NCI-H526 (cell line): ENCODE results near the gene TAGLN2.
A peak's percentile ranks its signal among the peaks of the same experiment; 100 is the strongest.
"Not testable (repeated sequence)": the region's sequence is repeated elsewhere in the genome, so short reads cannot be mapped to it uniquely, and the experiment has no call there.

Source experiments
- DNase-seq, 2 experiments: peaks; one replicate each; lab custom pipeline; 2025; lab: John Stamatoyannopoulos, UW

Gene TAGLN2

DNA sequence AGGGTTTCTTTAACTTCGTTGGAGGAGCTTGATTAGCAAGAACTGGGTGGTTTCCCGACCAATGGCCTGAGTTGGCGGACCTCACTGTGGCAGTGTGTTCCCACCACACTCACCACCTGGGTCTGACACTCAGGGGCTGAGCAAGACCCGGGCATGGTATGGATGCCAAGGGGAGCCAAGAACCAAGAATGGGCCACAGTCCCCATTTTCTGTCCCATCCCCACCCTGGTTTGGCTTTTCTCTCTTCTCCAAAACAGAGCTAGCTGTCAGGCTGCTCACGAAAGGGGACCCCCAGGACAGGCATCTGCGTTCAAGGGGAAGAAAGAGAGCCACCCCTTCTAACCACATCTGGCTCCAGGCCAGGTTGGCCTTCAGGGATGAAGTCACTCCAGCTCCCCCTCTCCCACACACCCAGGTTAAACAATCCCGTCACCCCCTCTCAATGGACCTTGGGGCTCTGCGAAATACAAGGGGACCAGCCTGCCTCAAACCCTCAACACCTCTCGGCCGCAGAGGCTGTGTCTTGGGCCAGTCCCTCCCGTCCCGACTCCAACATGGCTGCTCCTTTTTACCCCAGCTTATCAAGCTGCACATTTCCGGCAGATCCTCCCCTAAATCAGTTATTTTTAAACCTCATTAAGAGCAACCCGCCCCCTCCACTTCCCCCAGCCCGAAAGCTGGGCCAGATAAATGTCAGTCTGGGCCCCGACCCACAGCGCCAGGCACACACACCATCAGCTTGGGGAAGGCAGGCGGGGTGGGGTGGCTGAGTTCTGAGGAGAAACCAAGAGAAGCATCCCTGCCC is 3.4 kb downstream of the TAGLN2 start:
- no peak for DNase-seq

DNA sequence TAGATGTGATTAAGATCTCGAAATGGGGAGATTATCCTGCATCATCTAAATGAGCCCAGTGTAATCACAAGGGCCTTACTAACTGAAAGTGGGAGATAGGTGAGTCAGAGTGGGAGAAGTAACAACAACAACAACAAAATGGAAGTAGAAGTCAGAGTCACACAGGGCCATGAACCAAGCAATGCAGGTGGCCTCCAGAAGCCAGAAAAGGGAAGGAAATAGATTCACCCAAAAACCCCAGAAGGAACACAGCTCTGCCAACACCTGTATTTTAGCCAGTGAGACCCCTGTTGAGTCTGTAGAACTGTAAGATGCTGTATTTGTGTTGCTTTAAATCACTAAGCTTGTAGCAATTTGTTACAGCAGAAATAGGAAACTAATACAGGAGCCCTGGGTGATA is 4.1 kb downstream of the TAGLN2 start:
- no peak for DNase-seq

GRCh38 chr1:159920651-159921050 is 4.7 kb downstream of the TAGLN2 start:
- no peak for DNase-seq

DNA sequence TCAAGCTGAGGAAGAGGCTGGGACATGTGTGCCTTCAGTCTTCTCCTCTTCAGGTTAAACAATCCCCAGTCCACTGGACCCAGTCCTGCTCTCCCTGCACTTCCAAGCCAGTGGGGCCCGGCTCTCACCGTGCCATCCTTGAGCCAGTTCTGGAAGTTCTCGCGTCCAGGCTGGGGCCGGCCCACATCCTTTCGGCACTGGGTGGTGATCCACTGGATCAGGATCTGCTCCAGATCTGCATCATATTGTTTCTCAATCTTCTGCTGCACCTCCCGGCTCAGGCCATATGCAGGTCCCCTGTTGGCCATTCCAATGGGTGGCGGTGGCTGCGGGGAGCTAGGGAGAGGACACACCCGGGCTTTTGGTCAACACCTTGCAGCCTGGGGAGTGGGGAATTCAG is 5.1 kb downstream of the TAGLN2 start:
- no peak for DNase-seq

DNA sequence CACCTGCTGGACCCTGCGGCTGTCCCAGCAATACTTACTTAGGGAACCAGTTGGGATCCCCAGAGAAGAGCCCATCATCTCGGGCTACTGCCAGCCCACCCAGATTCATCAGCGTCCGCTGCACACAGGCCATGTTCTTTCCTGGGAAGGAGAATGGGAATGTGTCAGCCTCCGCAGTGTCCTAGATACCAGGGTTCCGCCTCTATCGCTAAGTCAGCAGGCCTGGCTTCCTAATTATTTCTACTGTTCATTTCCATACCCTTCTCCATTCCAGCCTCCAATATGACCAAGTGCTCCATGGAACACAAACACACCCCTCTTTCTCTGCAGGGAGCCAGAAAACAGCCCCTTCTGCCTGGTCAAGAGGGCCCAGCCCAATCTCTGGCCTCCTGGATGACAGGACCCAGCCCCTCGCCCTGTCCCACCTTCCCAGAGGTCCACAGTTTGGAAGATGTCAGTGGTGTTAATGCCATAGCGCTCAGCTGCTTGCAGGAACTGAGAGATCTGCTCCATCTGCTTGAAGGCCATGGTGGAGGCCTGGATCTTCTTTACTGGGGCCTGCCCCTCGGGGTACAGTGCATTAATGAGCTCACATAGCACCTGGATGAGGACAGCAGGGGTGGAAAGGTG is 6.0 kb downstream of the TAGLN2 start:
- no peak for DNase-seq

- no peak for DNase-seq
Observed at GRCh38 chr1:159918352-159919200, 6.7 kb downstream of the TAGLN2 start.

- DNase-seq: no peak
Observed at GRCh38 chr1:159917533-159918351, 7.6 kb downstream of the TAGLN2 start.

DNA sequence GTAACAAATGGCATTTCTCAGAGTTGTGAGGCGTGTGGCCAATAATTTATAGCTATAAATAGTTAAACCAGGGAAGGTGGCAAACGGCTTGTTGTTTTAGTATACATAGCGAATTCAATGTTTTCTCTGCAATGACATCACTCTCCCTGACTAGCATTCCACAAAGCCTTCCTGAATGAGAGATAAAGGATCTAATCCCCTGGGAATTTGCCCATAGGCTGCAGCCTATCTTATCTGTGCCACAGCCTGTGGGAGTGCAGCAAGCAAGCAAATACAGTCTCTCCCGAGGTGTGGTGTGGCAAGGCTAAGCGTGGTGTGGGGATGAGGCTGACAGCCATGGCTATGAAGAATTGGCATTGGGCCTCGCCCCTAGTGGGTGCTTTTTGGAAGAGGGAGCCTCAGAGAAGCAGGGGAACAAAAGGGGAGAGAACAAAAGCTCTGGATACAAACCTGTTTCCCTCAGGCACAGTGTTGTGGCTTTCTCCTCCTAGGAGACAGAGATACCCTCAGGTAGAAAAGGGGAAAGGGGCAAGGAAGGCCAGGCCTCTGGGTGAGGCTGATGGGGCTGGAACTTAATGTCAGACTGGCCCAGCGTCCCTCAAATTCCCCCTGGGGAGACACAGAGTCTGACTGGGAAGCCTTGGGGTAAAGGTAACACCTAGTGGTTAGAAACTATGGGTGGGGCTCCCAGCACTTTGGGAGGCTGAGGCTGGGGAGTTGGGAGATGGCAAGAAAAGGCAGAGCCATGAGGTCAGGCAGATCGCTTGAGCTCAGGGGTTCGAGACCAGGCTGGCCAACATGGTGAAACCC is 8.9 kb downstream of the TAGLN2 start:
- DNase-seq: peak; percentile 80 to 96

DNA sequence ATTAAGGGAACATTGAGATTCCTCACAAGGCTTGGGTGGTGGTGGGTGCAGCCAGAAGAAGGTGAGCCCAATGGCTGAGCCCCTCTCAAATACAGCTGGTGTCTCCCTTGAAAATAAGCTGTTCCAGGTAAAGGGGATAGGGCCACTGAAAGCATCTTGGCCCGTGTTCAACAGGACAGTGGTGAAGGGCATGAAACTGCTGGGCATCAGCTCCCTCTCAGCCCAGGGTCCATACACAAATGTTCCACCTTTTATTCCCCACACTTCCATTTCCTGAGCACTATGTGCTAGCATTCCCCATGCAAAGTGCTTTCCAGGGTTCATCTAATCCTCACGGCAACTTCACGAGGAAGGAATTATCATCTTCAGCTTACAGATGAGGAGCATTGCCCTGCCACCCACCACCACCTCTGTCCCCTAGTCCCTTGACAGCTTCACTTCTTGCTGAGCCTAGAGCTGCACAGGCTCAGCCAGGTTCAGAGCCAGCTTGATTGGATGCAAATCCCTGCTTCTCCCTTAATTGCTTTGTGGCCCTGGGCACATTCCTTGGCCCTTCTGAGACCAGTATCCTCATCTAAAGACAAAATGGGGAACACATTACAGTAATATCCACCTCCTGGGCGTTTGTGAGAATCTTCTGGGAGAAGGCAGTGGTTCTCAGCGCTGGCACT is 9.6 kb downstream of the TAGLN2 start:
- peak; percentile 72 to 77 for DNase-seq

DNA sequence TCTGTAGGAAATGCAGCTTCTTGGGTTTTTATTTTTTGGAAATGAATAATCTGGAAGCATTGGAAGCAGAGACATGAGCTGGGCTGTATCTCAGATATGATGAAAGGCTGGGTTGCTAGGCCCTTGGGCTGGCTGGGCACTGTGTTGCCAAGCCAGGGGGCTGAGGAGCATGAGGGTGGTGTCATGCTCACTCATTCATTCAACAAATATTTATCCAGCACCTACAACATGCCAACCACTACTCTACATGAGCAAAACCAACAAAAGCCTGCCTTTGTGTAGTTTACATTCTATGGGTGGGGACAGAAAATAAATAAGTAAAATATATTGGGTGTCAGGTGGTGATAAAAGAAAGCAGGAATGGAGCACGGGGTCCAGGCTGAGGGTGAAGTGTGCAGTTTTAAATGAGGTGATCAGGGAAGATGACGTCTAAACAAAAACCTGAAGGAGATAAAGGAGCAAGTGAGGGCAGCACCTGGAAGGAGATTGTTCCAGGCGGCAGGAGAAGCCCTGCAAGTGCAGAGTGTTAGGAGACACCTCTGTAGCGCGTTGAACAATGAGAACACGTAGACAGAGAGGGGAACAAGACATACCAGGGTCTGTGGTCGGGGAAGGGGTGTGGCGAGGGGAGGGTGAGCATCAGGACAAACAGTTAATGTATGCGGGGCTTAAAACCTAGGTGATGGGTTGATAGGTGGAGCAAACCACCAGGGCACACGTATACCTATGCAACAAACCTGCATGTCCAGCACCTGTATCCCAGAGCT is 10.9 kb downstream of the TAGLN2 start:
- DNase-seq: no peak

- DNase-seq: peak; percentile 20 to 44
Observed at GRCh38 chr1:159913451-159914192, 11.7 kb downstream of the TAGLN2 start.

DNA sequence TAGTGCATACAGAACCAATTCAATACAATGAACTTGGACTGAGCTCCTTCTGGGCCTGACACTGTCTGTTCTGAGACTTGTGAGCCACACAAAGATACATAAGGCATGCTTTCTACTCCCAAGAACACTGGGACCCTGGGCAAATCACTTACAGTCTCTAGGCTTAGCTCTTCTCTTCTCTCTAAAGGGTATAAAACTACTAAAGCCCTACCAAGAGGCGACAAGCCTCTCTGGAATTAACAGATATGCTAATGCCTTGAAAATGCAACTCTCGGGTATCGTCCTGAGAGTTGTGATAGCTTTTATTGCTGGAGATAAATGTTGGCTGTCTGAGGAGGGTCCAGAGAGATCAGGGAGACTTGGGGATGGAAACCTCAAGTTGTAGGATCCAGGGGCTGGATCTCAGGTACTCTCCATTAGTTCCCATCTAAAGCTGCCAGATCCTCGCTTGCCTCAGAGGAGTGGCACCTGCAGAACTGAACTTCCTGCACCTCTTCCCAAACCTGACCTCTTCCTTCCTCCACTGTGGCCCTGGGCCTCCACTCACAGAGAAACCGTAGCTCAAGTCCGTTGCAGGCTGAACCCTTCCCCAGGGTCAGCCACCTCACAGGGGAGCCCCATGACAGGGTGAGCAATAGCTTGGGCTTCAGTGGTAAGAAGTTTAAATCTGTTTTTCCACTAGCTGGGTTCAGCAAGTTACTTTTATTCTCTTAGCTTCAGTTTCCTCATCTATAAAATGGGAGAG is 13.8 kb downstream of the TAGLN2 start:
- no peak for DNase-seq

DNA sequence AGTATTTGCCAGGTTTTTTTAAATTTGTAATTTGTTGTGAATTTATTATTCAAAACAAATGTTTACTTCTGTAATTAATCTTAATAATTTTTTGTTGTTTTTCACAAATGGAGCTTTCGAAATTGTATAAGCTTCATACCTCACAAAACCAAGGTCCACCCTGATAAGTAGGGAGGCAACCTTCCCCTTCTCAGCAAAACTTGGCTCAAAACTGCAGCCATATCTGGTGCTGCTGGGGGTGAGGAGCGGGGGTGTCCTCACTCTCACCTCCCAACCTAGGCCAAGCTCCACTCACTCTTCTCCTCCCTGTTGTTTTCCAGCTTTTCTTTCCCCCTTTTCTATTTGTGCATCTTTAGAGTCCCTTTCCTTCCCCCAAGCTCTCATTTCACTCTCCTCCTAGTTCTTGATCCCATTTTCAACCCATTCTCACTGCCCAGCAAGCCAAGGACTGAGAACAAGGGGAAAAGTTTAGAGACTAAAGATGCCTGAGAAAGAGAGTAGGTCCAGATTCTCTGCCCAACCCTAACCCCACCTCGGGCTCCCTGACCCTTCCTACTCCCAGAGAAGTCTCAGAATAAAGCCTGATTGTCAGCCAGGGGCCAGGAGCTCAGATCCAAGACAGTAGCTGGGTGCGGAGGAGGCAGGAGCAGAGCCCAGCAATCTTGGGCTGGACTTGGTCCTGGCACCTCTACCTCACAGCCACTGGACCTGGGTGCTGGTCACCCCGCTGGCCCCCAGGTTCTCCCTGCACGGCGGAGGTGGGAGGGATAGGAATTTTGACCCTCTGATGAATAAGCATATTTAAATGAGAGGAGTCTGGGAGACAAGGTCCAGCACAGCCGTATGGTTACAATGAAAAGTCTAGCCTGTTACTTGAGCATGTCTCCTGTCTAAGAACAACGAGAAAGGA is 17.0 kb downstream of the TAGLN2 start:
- DNase-seq: no peak

DNA sequence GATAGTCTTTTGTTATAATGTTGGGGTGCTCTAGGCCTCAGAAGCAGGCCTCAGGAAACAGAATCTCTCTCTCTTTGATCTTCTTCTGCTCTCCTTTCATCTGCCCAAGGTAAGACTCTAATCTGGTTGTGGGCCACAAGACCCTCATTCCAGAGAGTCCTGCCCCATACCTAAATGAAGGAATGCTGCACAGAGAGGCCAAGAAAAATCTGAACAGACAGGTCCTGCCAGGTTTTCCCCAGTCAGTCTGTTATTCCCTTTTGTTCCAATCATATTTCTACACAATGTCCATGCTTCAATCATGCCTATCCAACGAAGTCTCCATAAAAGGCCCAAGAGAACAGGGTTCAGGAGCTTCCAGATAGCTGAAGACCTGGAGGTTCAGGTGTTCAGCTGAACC is 18.3 kb downstream of the TAGLN2 start:
- DNase-seq: no peak

GRCh38 chr1:159904036-159904435 is 21.3 kb downstream of the TAGLN2 start:
- DNase-seq: not testable (repeated sequence)

GRCh38 chr1:159902541-159902940 is 22.8 kb downstream of the TAGLN2 start:
- DNase-seq: no peak

GRCh38 chr1:159900755-159901360 is 24.4 kb downstream of the TAGLN2 start:
- DNase-seq: peak in 1 of 2 experiments; percentile 33
